RWPE1 (cell line): ENCODE data around the gene KCTD19.

Experiments
- CTCF ChIA-PET: fragments of 350-600 bp; sonication (Branson Sonifier 250); formaldehyde crosslinking; extraction: SDS; loops from one replicate; lab custom pipeline; 2021; lab: Yijun Ruan, JAX
- POLR2A ChIA-PET: fragments of 400-600 bp; formaldehyde crosslinking; extraction: SDS; loops from one replicate; lab custom pipeline; 2020; ENCODE audit warnings: antibody characterized with exemption; ENCODE audit not compliant: low non-redundant PET; lab: Yijun Ruan, JAX
- DNase-seq: peaks from one replicate; pipeline ENCODE4 v3.0.0; 2012; ENCODE audit warnings: low spot score
- H3K27ac ChIP-seq: fragments of 450-650 bp; 2 replicates; pipeline ENCODE4 v1.5.1; 2017
- TF ChIP-seq, protein P1 (sequence below): fragments of 450-650 bp; conservative IDR thresholded peaks from 2 replicates; pipeline ENCODE4 v1.5.1; 2017; ENCODE audit warnings: low read depth, mild to moderate bottlenecking

The KCTD19 gene

DNA sequence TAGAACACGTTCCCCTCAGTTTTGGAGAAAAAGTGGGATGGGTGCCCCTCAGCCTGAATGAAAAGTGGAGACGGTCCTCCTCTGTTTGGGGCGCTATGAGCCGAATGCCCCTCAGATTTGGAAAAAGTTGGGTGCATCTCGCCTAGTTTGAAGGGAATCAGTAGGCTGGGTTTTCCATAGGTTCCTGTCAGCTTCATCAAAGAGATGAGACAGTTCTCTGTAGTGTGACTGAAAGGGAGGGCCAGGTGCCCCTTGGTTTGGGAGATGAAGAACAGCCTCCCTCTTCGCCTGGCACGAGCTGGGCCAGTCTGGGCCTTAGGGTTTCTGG is 78.5 kb downstream of the KCTD19 start:
- POLR2A ChIA-PET, result interaction anchor here (0.9 kb wide), 1 partner anchor 29 kb away, joined by 4 read pairs; no protein-coding TSS in a partner anchor
- H3K27ac ChIP-seq, result peak overlapping the region; percentile 92
- TF ChIP-seq, protein P1, sequence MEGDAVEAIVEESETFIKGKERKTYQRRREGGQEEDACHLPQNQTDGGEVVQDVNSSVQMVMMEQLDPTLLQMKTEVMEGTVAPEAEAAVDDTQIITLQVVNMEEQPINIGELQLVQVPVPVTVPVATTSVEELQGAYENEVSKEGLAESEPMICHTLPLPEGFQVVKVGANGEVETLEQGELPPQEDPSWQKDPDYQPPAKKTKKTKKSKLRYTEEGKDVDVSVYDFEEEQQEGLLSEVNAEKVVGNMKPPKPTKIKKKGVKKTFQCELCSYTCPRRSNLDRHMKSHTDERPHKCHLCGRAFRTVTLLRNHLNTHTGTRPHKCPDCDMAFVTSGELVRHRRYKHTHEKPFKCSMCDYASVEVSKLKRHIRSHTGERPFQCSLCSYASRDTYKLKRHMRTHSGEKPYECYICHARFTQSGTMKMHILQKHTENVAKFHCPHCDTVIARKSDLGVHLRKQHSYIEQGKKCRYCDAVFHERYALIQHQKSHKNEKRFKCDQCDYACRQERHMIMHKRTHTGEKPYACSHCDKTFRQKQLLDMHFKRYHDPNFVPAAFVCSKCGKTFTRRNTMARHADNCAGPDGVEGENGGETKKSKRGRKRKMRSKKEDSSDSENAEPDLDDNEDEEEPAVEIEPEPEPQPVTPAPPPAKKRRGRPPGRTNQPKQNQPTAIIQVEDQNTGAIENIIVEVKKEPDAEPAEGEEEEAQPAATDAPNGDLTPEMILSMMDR, result no peak
- CTCF ChIA-PET, result interaction anchor here (0.9 to 1.4 kb wide), 2 partner anchors 12 to 50 kb away, joined by 3 read pairs; no protein-coding TSS in a partner anchor
- DNase-seq, result no peak

DNA sequence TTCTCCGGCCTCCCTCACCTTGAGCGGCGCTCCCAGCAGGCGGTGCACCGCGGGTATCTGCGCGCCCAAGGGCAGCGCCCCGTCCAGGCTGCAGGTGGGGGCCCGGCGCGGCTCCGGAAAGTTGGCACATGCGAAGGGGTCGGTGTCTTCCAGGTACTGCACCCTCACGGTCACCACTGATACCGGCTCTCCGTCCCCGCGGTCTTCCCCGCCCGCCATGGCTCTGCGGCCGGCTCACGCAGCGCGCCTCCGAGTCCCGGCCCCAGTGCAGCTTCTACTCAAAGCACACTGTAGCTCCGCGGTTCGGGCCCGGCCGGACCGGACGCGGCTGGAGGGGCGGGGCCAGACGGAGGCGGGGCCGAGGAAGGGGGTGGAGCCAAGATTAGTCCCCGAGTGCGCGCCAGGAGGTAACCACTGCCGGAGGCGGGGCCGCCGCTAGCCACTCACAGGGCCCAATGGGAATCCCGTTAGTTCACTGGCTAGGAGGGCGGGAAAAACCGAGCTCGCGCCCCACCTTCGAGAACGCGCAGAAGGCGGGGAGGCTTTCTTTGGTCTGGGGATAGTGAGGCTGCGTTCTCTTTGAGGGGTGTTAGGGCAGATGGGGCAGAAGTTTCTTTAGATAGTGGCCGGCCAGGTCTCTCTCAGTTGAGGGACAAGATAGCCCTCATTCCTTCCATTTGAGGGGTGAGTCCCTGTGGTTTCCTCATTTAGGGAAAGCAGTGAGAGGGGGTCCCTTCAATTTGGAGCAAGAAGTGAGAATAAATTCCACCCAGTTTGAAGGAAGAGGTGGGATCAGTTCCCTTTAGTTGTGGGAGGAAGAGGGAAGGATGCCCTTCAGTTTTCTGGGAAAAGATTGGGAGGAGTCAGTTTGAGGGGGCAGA is 79.1 kb downstream of the KCTD19 start, which contains the start of gene FHOD1:
Gene FHOD1, minus strand, starts transcription at position 290 of the 881 bp plus-strand sequence. Its CDS starts 71 bp downstream, at position 219.
- ChIA-PET CTCF (interaction anchor here (0.9 to 1.4 kb wide), 2 partner anchors 13 to 49 kb away, joined by 3 read pairs; no protein-coding TSS in a partner anchor), POLR2A (interaction anchor here (0.5 to 1.6 kb wide), 6 partner anchors 15 to 128 kb away, joined by 3 to 11 read pairs (median 4); partner anchors contain the start of gene TMEM208)
- H3K27ac ChIP-seq, result peak within 1 kb of the TSS; percentile 92
- TF ChIP-seq, protein P1, result no peak
- DNase-seq, result peak; percentile 94

DNA sequence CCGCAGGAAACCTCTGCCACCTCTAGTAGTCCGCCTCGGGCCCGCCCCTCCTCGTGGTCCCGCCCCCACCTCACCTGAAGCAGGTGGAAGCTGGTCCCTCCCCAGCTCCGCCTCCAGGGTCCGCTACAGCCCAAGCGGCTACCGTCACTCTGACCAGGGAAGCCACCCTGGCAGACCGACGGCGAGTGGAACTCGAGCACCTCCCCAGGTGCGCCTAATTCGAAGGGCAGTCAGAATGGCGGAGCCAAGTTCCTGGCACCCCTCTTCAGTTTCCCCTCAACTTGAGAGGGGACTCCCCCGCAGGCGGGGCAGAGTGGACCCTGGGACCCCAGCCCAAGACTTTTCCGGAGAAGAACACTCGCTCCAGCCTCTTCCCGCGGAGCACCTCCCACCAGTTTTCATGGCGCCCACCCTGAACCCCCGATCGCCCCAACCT is 79.8 kb downstream of the KCTD19 start:
- TF ChIP-seq, protein P1, result no peak
- ChIA-PET CTCF (interaction anchor here (0.8 kb wide), 1 partner anchor 19 kb away, joined by 3 read pairs; no protein-coding TSS in a partner anchor), POLR2A (interaction anchor here (0.6 to 1.6 kb wide), 8 partner anchors 14 to 91 kb away, joined by 3 to 14 read pairs (median 4); partner anchors contain the start of gene TMEM208)
- H3K27ac ChIP-seq, result peak overlapping the region; percentile 92
- DNase-seq, result peak; percentile 82

DNA sequence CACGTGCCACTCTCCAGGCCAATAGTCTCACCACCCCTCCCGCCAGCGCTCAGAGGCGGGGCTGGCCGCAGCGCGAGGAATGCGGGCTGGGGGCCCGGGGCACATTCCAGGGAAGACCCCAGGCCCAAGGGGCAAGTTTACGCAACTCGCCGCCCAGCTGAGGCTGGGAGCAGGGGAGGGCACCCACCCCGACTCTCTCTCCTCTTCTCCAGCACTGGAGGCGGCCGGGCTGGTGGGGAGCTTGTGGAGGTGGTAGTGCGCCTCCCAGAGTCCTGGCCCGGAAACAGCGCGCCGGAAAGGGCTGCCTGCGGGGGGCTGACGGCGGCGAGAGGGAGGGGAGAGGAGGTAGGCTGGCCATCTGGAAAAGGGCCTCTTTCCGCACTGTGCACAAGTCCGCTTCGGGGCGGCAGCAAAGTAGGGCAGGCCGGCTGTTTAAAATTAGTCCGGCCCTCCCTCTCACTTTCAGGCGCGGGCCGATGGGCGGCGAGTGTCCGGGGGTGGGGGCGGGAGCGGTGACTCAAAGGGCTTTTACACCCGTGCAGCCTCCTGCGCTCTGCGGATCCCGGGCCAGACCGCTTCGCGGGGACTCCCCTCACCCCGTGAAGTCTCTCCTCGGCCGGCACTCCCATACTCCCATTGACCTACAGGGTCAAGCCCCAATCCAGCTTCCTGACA is 80.3 kb downstream of the KCTD19 start:
- TF ChIP-seq, protein P1, result peak; percentile 63
- peak; percentile 73 for DNase-seq
- peak overlapping the region; percentile 92 for H3K27ac ChIP-seq
- ChIA-PET CTCF (interaction anchor here (0.7 to 0.8 kb wide), 3 partner anchors 18 to 606 kb away, joined by 3 to 7 read pairs (median 3); partner anchors contain the start of gene TPPP3), POLR2A (interaction anchor here (0.5 to 1.6 kb wide), 8 partner anchors 10 to 92 kb away, joined by 3 to 14 read pairs (median 4); partner anchors contain the start of gene TMEM208)

DNA sequence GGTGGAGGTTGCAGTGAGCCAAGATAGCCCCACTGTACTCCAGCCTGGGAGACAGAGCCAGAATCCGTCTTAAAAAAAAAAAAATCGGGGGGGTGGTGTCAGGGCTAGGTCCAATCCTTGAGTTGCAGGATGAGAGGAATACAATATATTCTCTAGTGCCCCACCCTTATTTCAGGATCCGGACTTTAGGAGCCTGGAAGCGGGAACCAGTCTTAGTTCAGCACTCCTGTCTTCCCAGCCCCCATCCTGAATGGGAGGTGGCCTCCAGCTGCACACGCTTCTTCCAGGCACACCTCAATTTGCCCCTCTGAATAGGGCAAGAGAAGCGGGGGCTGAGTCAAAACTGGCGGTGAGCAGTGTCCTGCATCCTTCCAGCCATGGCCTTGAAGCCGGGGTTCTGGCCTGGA is 80.9 kb downstream of the KCTD19 start:
- ChIA-PET POLR2A (interaction anchor here (1.6 kb wide), 1 partner anchor 19 kb away, joined by 11 read pairs; the partner anchor contains the start of gene TMEM208), CTCF (interaction anchor here (0.6 to 1.9 kb wide), 5 partner anchors 11 to 605 kb away, joined by 3 to 8 read pairs (median 4); partner anchors contain the start of gene TPPP3)
- no peak for DNase-seq
- TF ChIP-seq, protein P1, result no peak
- H3K27ac ChIP-seq, result peak overlapping the region; percentile 92
